Suprapubic skin (tissue), 4 donors: ENCODE measurements around the gene PDE5A.

Experiments used
- EP300 ChIP-seq: sonication (generic); formaldehyde crosslinking; IDR thresholded peaks from one replicate; pipeline ENCODE4 v1.6.1; 2017; ENCODE audit warnings: antibody characterized with exemption
- POLR2A ChIP-seq, 2 donors: fragments of 450-650 bp; IDR thresholded peaks; one replicate each; pipeline ENCODE4 v1.6.1; 2017; ENCODE audit warnings: antibody characterized with exemption in 2 of 2, mild to moderate bottlenecking in 2 of 2, moderate library complexity in 2 of 2
- POLR2AphosphoS5 ChIP-seq, 3 donors: sonication (generic); formaldehyde crosslinking; IDR thresholded peaks; one replicate each; pipeline ENCODE4 v1.6.1; 2017; ENCODE audit warnings: antibody characterized with exemption in 3 of 3
- TF ChIP-seq, protein P1 (sequence below), 2 donors: fragments of 200-600 bp in 1 of 2; fragments of 450-650 bp in 1 of 2; sonication (generic) in 1 of 2; IDR thresholded peaks; one replicate each; pipeline ENCODE4 v1.5.1; 2016 to 2019; ENCODE audit warnings: antibody characterized with exemption in 2 of 2, mild to moderate bottlenecking in 1 of 2, moderate library complexity in 1 of 2

DNA sequence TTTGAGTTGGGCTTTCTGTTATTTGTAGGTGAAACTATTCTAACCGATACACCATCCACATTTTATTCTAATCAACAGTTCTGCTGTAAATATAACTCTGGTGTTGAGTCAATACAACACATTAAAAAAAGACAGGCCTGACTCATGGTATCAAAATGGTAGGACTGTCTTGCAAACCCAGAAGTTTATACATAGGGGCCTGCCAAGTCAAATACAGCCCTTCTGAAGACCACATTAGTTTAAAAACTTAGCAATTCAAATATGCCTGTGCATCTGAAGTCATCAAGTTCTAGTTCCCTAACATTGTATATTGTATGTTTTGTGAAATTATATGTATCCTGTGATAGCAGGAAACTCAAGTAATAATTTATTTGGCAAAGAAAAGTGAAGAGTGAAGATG, 24.4 kb upstream of the PDE5A start:
- TF ChIP-seq, protein P1, sequence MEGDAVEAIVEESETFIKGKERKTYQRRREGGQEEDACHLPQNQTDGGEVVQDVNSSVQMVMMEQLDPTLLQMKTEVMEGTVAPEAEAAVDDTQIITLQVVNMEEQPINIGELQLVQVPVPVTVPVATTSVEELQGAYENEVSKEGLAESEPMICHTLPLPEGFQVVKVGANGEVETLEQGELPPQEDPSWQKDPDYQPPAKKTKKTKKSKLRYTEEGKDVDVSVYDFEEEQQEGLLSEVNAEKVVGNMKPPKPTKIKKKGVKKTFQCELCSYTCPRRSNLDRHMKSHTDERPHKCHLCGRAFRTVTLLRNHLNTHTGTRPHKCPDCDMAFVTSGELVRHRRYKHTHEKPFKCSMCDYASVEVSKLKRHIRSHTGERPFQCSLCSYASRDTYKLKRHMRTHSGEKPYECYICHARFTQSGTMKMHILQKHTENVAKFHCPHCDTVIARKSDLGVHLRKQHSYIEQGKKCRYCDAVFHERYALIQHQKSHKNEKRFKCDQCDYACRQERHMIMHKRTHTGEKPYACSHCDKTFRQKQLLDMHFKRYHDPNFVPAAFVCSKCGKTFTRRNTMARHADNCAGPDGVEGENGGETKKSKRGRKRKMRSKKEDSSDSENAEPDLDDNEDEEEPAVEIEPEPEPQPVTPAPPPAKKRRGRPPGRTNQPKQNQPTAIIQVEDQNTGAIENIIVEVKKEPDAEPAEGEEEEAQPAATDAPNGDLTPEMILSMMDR (IDR thresholded peaks at IDR 0.05): no peak
- no peak for TF ChIP-seq EP300
- no peak for TF ChIP-seq POLR2A (IDR thresholded peaks at IDR 0.05)
- TF ChIP-seq POLR2AphosphoS5 (IDR thresholded peaks at IDR 0.05): no peak
